Measurements from ENCODE around the gene CPED1. TPM values are rescaled to one million over a fixed set of nuclear protein-coding genes. Genes with fewer than 3 reads are reported as not detected.

Gene CPED1
- total RNA-seq, 1 donor from 2014 or later, result 0.26 TPM

DNA sequence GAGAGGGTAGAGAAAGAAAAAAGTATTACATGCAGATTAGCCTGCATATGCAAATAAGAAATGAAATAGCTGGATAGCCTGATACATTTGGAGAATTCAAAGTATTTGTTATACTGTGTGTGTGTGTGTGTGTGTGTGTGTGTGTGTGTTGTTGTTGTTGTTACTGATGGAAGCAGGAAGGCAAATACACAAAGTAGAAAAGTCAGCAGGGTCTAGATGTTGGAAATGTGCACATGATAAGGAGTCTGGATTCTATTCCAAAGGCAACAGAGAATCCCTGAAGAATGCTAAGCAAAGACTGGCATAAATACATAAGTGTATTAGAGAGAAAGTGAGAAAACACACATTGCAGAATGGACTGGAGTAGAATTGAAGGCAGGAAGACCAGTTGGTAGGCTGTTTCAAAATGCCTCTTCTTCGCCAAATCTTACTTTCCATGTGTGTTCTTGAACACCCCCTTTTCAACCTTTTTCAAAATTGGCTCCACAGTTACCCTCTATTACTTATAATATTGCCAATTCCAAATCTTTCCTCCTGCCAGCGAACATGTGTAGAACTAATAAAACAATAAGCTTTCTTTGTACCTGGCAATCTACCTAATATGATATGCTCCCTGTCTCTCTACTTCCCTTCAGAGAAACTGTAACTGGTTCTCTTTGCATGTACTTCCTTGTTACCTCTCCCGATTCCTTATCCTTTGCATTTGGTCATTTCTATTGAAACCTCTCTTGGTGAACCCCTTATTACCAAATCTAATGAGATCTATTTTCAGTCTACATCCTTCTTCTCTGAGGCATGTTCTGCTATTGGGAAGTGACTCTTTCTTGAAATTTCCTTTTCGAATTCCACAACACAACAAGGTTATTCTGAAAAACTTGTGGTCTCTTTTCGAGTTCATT lies 6.2 kb downstream of the CPED1 start:
- peak; percentile 52 for FAIRE-seq
- H3K4me3 ChIP-seq (ENCODE audit: low read depth, low read length), result no peak overlapping the region
- no peaks in the 10 kb centered on the region for H3K27me3 ChIP-seq (ENCODE audit: control insufficient read depth, insufficient read depth, low read length)
- no peaks in the 10 kb centered on the region for H3K36me3 ChIP-seq (ENCODE audit: control insufficient read depth, insufficient read depth, low read length)
- no peak for DNase-seq (ENCODE audit: low read depth)
- no peak for TF ChIP-seq CTCF (IDR thresholded peaks at IDR 0.05; ENCODE audit: insufficient read depth, low read length, severe bottlenecking)

DNA sequence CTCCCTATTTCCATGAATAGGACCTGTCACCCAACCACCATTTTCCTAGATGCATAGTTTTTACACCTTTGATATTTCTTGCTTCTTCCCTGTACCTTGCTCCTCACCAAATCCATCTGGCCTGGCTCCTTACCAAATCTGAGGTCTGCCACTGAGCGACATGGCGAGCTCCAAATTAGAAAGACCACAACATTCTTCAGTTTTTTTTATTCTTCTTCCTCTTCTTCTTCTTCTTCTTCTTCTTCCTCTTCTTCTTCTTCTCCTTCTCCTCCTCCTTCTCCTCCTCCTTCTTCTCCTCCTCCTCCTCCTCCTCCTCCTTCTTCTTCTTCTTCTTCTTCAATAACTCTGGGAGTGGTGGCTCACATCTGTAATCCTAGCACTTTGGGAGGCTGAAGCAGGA lies 7.1 kb downstream of the CPED1 start:
- no peak for FAIRE-seq
- no peak for TF ChIP-seq CTCF (IDR thresholded peaks at IDR 0.05; ENCODE audit: insufficient read depth, low read length, severe bottlenecking)
- Histone ChIP-seq H3K27me3 (ENCODE audit: control insufficient read depth, insufficient read depth, low read length) (no peaks in the 10 kb centered on the region), H3K36me3 (ENCODE audit: control insufficient read depth, insufficient read depth, low read length) (no peaks in the 10 kb centered on the region), H3K4me3 (ENCODE audit: low read depth, low read length) (no peak overlapping the region)
- DNase-seq (ENCODE audit: low read depth), result no peak

- no peak overlapping the region for H3K4me3 ChIP-seq (ENCODE audit: low read depth, low read length)
- FAIRE-seq (no peak), DNase-seq (ENCODE audit: low read depth) (peak; percentile 82)
- H3K27me3 ChIP-seq (ENCODE audit: control insufficient read depth, insufficient read depth, low read length), result no peaks in the 10 kb centered on the region
- no peaks in the 10 kb centered on the region for H3K36me3 ChIP-seq (ENCODE audit: control insufficient read depth, insufficient read depth, low read length)
- no peak for TF ChIP-seq CTCF (IDR thresholded peaks at IDR 0.05; ENCODE audit: insufficient read depth, low read length, severe bottlenecking)
These were observed 7.9 kb downstream of the CPED1 start for GRCh38 chr7:120996333-120996987.

GRCh38 chr7:120996988-120997345 lies 8.5 kb downstream of the CPED1 start:
- no peak for DNase-seq (ENCODE audit: low read depth)
- Histone ChIP-seq H3K4me3 (ENCODE audit: low read depth, low read length) (no peak overlapping the region), H3K36me3 (ENCODE audit: control insufficient read depth, insufficient read depth, low read length) (no peaks in the 10 kb centered on the region), H3K27me3 (ENCODE audit: control insufficient read depth, insufficient read depth, low read length) (no peaks in the 10 kb centered on the region)
- FAIRE-seq, result no peak
- TF ChIP-seq CTCF (IDR thresholded peaks at IDR 0.05; ENCODE audit: insufficient read depth, low read length, severe bottlenecking), result no peak

DNA sequence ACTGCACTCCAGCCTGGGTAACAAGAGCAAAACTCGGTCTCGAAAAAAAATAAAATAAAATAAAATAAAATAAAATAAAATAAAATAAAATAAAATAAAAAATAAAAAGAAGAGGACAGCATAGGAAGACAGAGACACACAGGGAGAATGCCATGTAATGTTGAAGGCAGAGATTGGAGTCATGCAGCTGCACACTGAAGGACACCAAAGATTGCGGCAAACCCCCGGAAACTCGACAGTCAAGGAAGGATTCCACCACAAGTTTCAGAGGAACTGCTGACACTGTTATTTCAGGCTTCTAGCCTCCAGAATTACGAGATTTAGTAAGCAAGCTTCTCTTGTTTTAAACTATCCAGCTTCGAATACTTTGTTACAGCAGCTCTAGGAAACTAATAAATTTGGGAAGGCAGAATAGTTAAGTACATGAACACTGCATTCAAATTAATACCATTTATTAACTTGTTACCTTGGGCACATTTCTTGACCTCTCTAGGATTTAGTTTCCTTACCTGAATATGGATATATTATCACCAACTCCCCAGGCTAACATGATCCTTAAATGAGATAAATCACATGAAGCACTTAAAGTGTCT lies 9.5 kb downstream of the CPED1 start:
- FAIRE-seq, result no peak
- no peaks in the 10 kb centered on the region for H3K36me3 ChIP-seq (ENCODE audit: control insufficient read depth, insufficient read depth, low read length)
- no peaks in the 10 kb centered on the region for H3K27me3 ChIP-seq (ENCODE audit: control insufficient read depth, insufficient read depth, low read length)
- no peak for TF ChIP-seq CTCF (IDR thresholded peaks at IDR 0.05; ENCODE audit: insufficient read depth, low read length, severe bottlenecking)
- no peak for DNase-seq (ENCODE audit: low read depth)
- H3K4me3 ChIP-seq (ENCODE audit: low read depth, low read length), result no peak overlapping the region
